ENCODE measurements around the gene BMERB1.
"Not testable (repeated sequence)": the region's sequence is repeated elsewhere in the genome, so short reads cannot be mapped to it uniquely, and the experiment has no call there.

Gene BMERB1

DNA sequence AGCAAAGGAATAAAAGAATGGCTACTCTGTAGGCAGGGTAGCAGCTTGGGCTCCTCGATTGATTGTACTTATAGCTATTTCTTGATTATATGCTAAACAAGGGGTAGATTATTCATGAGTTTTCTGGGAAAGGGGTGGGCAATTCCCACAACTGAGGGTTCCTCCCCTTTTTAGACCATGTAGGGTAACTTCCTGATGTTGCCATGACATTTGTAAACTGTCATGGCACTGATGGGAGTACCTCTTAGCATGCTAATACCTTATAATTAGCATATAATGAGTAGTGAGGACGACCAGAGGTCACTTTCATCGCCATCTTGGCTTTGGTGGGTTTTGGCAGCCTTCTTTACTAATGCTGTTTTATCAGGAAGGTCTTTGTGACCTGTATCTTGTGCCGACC lies 136.3 kb downstream of the BMERB1 start:
- not testable (repeated sequence) for DNase-seq

- DNase-seq: no peak
Measured at GRCh38 chr16:15571557-15571956, 137.2 kb downstream of the BMERB1 start.

GRCh38 chr16:15572329-15573001 lies 138.1 kb downstream of the BMERB1 start:
- no peak for DNase-seq

- DNase-seq: no peak
Measured at GRCh38 chr16:15573274-15573895, 139.0 kb downstream of the BMERB1 start.

- DNase-seq: not testable (repeated sequence)
Measured at GRCh38 chr16:15573896-15574613, 139.7 kb downstream of the BMERB1 start.

GRCh38 chr16:15574614-15574948 lies 140.2 kb downstream of the BMERB1 start:
- DNase-seq: no peak

GRCh38 chr16:15575293-15576049 lies 141.1 kb downstream of the BMERB1 start:
- DNase-seq: no peak

DNA sequence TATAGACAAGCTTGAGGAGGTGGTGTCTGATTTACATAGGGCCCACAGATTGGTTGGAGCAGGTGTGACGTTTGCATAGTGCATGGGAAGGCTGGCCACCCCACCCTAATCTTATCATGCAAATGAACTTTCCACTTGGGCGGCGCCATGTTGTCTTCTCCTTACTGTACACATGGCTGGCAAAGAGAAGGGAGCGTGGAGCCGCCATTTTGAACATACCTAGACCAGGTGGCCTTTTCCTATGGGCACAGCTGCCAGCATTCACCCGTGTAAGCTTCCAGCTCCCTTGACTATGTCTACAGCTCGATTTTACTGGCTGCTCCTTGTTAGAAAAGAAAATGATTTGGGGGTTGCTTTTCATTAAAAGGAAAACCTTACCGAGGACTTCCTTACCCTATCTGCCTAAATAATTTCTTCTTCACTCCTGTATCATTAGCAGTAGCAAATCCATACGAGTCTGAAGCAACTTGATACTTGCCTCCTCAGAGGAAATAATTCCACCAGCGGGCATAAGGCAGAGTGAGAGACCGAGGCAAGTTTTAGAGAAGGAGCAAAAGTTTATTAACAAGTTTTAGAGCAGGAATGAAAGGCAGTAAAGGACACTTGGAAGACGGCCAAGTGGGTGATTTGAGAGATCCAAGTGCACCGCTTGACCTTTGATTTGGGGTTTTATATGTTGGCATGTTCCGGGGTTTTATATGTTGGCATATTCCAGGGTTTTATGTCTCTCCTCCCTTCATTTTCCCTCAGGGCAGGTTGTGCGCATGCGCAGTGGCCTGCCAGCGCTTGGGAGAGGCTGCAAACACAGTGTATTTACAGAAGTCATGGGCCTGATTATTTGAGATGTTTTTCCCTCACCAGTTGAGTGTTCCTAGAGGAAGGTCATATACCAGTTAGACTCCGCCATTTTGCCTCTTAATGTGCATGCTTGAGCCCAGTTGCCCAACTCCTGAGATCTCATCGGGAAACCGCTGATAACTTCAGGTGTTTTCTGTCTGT lies 142.9 kb downstream of the BMERB1 start:
- no peak for DNase-seq

DNA sequence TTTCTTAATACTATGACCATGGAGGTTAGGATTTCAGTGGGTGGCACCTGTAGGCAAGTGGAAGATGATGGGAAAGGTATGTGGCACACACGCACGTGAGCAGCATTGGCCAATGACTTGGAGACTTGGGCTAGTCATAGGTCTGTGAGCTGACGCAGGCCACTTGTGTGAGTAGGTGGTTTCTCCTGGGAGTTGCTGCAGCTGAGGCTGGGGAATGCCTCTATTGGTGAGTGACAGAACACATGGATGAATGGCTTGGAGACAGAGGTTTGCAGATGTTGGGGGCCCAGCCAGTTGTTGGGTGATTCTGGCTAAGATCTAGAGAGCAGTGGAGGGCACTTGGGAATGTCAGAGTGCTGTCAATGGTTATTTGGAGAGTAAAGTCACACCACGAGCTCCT lies 144.4 kb downstream of the BMERB1 start:
- no peak for DNase-seq

DNA sequence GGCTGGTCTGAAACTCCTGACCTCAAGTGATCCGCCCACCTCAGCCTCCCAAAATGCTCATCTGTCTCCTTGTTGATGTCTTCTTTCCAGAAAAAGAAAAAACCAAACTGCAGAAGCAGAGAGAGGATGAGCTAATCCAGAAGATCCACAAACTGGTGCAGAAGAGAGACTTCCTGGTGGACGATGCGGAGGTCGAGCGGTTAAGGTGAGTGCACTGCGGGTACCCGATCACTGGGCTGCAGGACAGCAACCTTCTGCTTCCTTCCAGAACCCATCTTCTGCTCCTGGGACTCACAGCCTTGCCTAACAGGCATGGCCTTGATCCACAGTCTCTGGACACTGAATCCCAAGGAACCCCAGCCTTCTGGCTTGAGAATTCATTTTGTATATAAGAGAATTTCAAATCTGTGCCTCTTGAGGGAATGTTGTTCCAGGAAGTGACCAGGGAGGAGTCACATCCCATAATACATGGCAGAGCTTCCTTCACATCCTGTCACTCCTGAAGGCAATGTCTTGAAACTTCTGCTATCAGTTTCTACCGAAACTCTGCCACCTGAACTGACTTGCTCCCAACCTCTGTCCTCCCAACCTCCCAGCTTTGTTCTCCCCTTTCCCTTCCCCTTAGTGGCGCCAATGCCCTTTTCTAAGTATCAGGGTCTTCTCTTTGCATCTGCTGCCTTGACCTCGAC lies 146.9 kb downstream of the BMERB1 start:
- no peak for DNase-seq

DNA sequence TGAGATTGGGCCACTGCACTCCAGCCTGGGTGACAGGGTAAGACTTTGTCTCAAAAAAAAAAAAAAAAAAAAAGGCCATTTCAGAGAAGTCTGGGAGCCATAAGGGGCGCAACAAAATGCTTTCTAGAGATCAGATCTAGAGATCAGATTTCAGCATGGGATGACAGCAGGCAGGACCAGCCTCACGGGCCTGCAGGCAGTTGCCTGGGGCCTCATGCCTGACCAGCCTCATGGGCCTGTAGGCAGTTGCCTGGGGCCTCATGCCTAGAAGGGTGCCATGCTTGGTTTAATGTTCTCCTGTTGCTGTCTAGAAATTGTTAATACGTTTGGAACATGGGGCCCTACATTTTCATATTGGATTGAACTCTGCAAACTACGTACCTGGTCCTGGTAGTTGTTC lies 149.1 kb downstream of the BMERB1 start:
- no peak for DNase-seq

DNA sequence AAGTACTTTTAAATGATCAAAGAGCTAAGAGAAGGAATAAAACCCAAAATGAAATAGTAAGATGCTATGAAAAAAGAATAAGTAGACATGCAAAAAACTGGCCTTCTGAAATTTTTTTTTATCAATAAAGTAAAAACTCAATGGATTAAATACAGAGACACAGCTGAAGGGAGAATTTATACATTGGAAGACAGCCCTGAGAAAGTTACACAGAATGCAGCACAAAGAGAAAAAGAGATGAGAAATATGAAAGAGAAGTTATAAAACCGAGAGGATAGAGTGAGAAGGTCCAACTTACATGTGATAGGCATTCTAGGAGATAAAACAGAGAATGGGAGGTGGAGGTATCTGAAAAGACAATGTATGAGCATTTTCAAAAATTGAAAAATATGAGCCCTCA lies 151.6 kb downstream of the BMERB1 start:
- no peak for DNase-seq

- no peak for DNase-seq
Measured at GRCh38 chr16:15586716-15587115, 152.3 kb downstream of the BMERB1 start.

- no peak for DNase-seq
Measured at GRCh38 chr16:15587152-15587825, 152.9 kb downstream of the BMERB1 start.

DNA sequence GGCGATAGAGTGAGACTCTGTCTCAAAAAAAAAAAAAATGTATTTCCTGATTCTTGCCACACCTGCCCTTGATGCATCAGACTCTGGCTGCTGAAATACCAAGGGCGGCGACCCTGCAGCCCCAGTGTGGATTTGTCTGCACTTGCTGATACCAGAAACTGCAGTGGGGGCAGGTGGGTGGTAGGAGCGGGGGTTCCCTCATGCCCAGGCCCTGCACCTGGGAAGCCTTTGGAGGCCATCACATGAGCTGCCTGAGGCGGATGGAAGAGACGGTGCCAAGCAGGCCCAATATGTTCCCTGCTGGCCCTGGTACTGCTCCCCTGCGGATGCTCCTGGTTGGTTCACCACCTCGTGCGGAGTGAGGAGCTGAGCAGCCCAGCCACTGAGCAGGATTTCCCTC lies 157.9 kb downstream of the BMERB1 start:
- no peak for DNase-seq

DNA sequence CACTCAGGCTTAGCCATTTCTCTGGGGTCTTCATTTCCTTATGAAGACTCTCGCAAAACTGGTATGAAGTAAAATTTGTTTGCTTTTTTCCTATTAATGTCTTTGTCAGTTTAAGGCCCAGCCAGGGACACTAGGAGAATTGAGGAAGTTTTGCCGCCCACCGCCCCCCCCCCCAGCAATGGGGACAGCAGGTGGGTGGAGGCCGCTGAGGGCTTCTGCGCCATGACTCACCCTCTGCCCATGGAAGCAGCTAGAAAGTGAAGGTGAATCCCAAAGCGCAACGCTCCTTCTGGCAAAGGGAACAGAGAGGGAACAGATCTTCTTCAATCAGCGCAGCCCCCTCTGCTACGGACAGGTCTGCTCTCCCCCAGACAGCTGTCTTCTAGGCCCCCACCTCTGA lies 158.8 kb downstream of the BMERB1 start:
- no peak for DNase-seq

DNA sequence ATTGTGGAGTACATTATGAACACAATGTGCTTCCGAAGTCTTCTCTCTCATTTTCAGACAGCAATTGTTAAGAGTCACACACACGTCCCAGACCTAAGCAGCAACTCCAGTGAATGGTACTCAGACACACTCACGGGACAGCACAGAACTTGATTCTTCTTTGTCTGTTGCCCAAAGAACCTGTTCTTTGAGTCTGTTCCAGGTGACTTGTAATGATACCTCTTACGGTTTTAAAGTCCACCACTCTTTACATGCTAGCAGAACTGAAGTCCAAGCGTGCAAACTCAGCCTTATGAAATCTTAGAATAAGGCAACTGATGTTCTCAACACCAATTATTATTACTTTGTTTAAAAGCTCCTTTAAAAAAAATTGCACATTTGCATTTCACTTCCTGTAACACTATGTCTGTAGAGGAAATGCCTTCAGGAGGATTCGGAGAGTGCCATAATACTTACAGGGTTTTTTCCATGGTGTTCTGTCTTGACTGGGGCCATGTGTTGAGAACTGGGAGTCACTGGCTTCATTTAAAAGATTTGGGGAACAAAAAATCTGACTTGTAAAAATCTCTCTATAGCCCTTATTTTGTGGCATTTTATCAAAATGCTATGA lies 160.4 kb downstream of the BMERB1 start:
- peak; percentile 59 for DNase-seq

DNA sequence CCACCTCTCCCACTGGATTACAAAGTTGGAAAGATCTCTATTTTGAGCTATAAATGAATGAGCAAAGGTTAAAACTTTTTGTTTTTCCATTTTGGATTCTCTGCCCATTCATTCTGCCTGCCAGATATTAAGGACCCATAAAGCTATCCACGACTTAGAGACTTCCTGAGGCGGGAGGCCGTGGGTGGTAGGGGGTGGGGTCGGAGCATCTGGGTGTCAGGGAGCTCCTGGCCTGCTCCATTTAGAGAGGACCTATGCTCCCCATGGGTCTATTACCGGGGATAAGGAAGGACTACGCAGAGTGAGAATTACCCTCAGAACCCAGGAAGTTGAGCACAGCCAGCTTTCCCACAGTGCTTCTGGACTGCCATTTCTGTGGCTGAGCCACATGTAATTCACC lies 162.7 kb downstream of the BMERB1 start:
- no peak for DNase-seq

GRCh38 chr16:15597822-15598647 lies 163.6 kb downstream of the BMERB1 start:
- no peak for DNase-seq

Data from DMS79 (cell line).